OCI-LY7 (cell line): ENCODE measurements around the gene ID2. TPM values are rescaled to one million over a fixed set of nuclear protein-coding genes. Genes with fewer than 3 reads are reported as not detected.
A peak's percentile ranks its signal among the peaks of the same experiment; 100 is the strongest.

Source experiments
- BruUV-seq: library from RNA; stranded (reverse); fragments of 400-500 nt; replicated peaks from 2 replicates; lab custom pipeline; 2021; lab: Mats Ljungman, UMichigan
- CTCF ChIA-PET: fragments of 300-600 bp; sonication (Branson Sonifier 250); formaldehyde crosslinking; loops from one replicate; lab custom pipeline; 2022; ENCODE audit warnings: antibody characterized with exemption; ENCODE audit not compliant: unreplicated experiment; lab: Charles Lee
- POLR2A ChIA-PET: fragments of 300-600 bp; sonication (Branson Sonifier 250); formaldehyde crosslinking; loops from one replicate; lab custom pipeline; 2022; ENCODE audit warnings: antibody characterized with exemption; lab: Charles Lee
- DNase-seq: peaks from one replicate; pipeline ENCODE4 v3.0.0-alpha.2; 2015; ENCODE audit warnings: low spot score
- H2AFZ ChIP-seq: fragments of 200-600 bp; sonication (generic), shearing (Covaris generic); 2 replicates; pipeline ENCODE4 v1.6.1; 2014; ENCODE audit warnings: mild to moderate bottlenecking, antibody characterized with exemption, low read length, moderate library complexity
- H3K27ac ChIP-seq: fragments of 200-600 bp; sonication (generic); 2 replicates; pipeline ENCODE4 v1.5.1; 2014; ENCODE audit warnings: mixed run types, low read depth, mild to moderate bottlenecking, moderate library complexity, low read length, inconsistent platforms; ENCODE audit not compliant: poor library complexity, severe bottlenecking
- H3K36me3 ChIP-seq: fragments of 200-600 bp; sonication (generic); 2 replicates; pipeline ENCODE4 v1.6.1; 2014; ENCODE audit warnings: mild to moderate bottlenecking, antibody characterized with exemption, low read length, moderate library complexity, mixed read lengths; ENCODE audit not compliant: insufficient read depth
- H3K4me1 ChIP-seq: fragments of 200-600 bp; sonication (generic); 2 replicates; pipeline ENCODE4 v1.5.1; 2014; ENCODE audit warnings: mild to moderate bottlenecking, low read length; ENCODE audit not compliant: insufficient read depth, poor library complexity, severe bottlenecking
- H3K4me2 ChIP-seq: fragments of 200-600 bp; sonication (generic); 2 replicates; pipeline ENCODE4 v1.6.1; 2014; ENCODE audit warnings: mild to moderate bottlenecking, low read length
- H3K4me3 ChIP-seq: fragments of 200-600 bp; sonication (generic); 2 replicates; pipeline ENCODE4 v1.5.1; 2014; ENCODE audit warnings: mild to moderate bottlenecking, low read depth, low read length; ENCODE audit not compliant: poor library complexity, severe bottlenecking
- H3K79me2 ChIP-seq: fragments of 200-600 bp; sonication (generic); 2 replicates; pipeline ENCODE4 v1.6.1; 2016; ENCODE audit warnings: low read depth, mild to moderate bottlenecking, low read length, moderate library complexity, mixed read lengths; ENCODE audit not compliant: insufficient read depth
- H3K9me2 ChIP-seq: fragments of 200-600 bp; sonication (generic); 2 replicates; pipeline ENCODE4 v1.6.1; 2016; ENCODE audit warnings: mild to moderate bottlenecking, low read length, mixed read lengths; ENCODE audit not compliant: insufficient read depth
- H3K9me3 ChIP-seq: fragments of 200-600 bp; sonication (generic); 2 replicates; pipeline ENCODE4 v1.6.1; 2014; ENCODE audit warnings: mild to moderate bottlenecking, mixed run types, low read length, mixed read lengths
- H4K20me1 ChIP-seq: fragments of 200-600 bp; sonication (generic); 2 replicates; pipeline ENCODE4 v1.6.1; 2014; ENCODE audit warnings: mild to moderate bottlenecking, antibody characterized with exemption, low read length, moderate library complexity, mixed read lengths; ENCODE audit not compliant: insufficient read depth
- CTCF ChIP-seq: fragments of 200-600 bp; sonication (generic); conservative IDR thresholded peaks from 2 replicates; pipeline ENCODE4 v1.5.1; 2014; ENCODE audit warnings: mild to moderate bottlenecking, antibody characterized with exemption, low read length, moderate library complexity, mixed read lengths
- EZH2phosphoT487 ChIP-seq: fragments of 200-600 bp; sonication (generic); IDR thresholded peaks from 2 replicates; pipeline ENCODE4 v1.6.1; 2018; ENCODE audit warnings: low read depth, borderline replicate concordance, mild to moderate bottlenecking, mixed run types, antibody characterized with exemption, low read length, moderate library complexity, mixed read lengths
- intact Hi-C: fragments of 100-400 bp; cut with micrococcal nuclease; formaldehyde crosslinking; loops from one replicate; pipeline ENCODE4 v1.10.0; 2022; ENCODE audit not compliant: unreplicated experiment
- total RNA-seq, 2 experiments: library from RNA; depleted of rRNA in 1 of 2; stranded (reverse); fragments of >200 nt in 1 of 2; shearing (Covaris generic) in 1 of 2; gene quantifications; 2 replicates each; pipeline ENCODE4 v1.2.3, GENCODE V29; 2014 to 2022

Gene ID2
- total RNA-seq, 2 experiments from 2014 or later, result 79.3 to 498 TPM

DNA sequence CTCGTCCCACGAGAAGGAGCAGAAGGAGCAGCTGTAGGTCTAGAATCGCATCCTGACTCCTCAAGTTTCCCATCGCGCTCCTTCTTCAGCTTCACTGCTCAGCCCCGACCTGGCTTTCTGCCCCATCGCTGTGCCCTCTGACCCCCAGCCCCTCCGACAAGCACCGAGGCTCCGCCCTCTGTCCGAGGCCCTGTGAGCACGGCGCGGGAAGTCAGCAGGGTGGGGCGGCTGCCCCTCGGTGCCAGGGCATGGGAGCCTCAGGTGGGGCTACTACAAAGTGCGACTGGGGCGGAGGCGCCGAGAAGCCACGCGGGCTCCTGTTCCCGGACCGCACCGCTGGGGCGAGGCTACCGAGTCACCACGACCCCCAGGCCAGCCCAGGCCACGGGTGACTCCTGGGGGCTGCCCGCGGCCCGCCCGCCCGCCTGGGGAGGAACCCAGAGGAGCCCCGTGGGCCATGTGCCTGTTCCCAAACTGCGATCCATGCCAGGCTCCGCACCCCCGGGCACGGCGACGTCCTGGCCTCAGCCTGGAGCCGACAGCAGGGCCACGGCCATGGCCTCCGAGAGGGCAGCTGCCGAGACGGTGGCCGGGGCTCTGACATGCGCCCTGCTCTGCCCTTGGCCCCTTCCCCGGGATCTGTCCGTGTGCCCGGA is 36.6 kb upstream of the ID2 start:
- BruUV-seq, result no TSS peak
- H3K9me3 ChIP-seq, result peaks cover 14% of the 10 kb centered on the region
- no peaks in the 10 kb centered on the region for H3K9me2 ChIP-seq
- intact Hi-C loops, result no loop called here
- no peaks in the 10 kb centered on the region for H3K79me2 ChIP-seq
- no peak overlapping the region for H3K27ac ChIP-seq
- H3K4me1 ChIP-seq, result no peaks in the 10 kb centered on the region
- no peak overlapping the region for H3K4me3 ChIP-seq
- DNase-seq, result no peak
- no peak overlapping the region for H2AFZ ChIP-seq
- CTCF ChIA-PET, result no interaction called here
- H3K4me2 ChIP-seq, result no peak overlapping the region
- TF ChIP-seq EZH2phosphoT487, result no peak
- TF ChIP-seq CTCF, result 0 out of 2 replicates have a peak, but pooled peaks have one; percentile 17
- POLR2A ChIA-PET, result no interaction called here
- no peaks in the 10 kb centered on the region for H3K36me3 ChIP-seq
- no peaks in the 10 kb centered on the region for H4K20me1 ChIP-seq

DNA sequence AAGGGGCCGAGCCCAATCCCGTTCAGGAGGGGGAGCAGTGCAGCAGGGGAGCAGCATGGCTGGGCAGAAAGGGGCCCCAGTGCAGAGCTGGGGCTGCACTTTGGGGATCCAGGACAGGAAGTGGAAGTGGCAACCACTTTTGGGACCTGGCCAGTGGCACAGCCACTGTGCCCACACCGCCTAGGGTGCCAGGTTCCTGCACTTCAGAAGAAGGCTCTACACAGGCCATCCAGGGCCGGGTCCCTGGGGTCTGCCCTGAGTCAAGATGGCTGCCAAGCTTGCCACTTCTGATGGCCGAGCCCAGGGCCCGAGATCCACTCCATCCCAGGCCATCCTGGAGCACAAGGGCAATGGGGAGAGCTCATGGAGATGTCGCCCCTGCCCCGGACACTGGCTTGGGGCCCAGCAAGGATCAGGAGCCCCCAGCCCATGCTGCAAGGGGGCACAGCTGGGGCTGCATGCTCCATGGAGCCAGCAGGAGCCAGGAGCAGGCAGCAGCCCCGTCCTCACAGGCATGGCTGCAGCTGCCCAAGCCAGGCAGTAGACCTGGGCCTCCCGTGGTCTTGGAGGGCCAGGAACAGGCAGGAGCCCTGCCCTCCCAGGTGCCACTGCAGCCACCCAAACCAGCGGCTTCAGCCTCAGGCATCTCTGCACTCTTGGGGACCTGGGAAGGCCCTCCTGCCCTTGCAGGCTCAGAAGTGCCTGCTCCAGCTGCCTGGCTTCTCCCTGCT is 35.0 kb upstream of the ID2 start:
- H3K27ac ChIP-seq, result no peak overlapping the region
- H3K9me2 ChIP-seq, result no peaks in the 10 kb centered on the region
- no peak overlapping the region for H3K4me2 ChIP-seq
- H3K4me1 ChIP-seq, result no peaks in the 10 kb centered on the region
- no peak overlapping the region for H2AFZ ChIP-seq
- no peaks in the 10 kb centered on the region for H3K36me3 ChIP-seq
- no TSS peak for BruUV-seq
- intact Hi-C loops, result no loop called here
- TF ChIP-seq EZH2phosphoT487, result no peak
- no peak for TF ChIP-seq CTCF
- H3K9me3 ChIP-seq, result peaks cover 14% of the 10 kb centered on the region
- H4K20me1 ChIP-seq, result no peaks in the 10 kb centered on the region
- no peak overlapping the region for H3K4me3 ChIP-seq
- ChIA-PET POLR2A (no interaction called here), CTCF (no interaction called here)
- no peak for DNase-seq
- H3K79me2 ChIP-seq, result no peaks in the 10 kb centered on the region

DNA sequence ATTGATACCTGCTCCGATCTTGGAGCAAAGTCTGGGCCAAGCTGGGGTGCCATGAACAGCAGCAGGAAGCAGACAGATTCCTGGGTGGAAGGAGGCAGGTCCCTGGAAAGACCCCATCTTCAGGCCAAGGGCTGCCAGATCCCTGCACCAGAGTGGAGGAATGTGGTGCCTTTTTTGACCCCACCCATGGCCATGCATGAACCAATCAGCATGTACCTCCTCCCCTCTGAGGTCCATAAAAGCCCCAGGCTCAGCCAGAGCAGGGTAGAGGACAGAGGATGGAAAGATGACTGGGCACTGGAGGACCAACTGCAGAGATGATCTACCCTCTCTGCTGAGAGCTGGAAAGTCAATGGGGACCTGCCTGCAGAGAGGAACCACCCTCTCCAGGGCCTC is 34.4 kb upstream of the ID2 start:
- H4K20me1 ChIP-seq, result no peaks in the 10 kb centered on the region
- H3K4me2 ChIP-seq, result no peak overlapping the region
- intact Hi-C loops, result no loop called here
- no peak overlapping the region for H3K27ac ChIP-seq
- peaks cover 2% of the 10 kb centered on the region for H3K4me1 ChIP-seq
- no TSS peak for BruUV-seq
- H3K4me3 ChIP-seq, result no peak overlapping the region
- no peaks in the 10 kb centered on the region for H3K79me2 ChIP-seq
- TF ChIP-seq CTCF (no peak), EZH2phosphoT487 (no peak)
- ChIA-PET POLR2A (no interaction called here), CTCF (no interaction called here)
- H3K9me2 ChIP-seq, result no peaks in the 10 kb centered on the region
- peak; percentile 16 for DNase-seq
- no peak overlapping the region for H2AFZ ChIP-seq
- H3K9me3 ChIP-seq, result peaks cover 14% of the 10 kb centered on the region
- no peaks in the 10 kb centered on the region for H3K36me3 ChIP-seq
